Stomach (tissue), 9 donors: Measurements from ENCODE around the gene RNF175. TPM values are rescaled to one million over a fixed set of nuclear protein-coding genes. Genes with fewer than 3 reads are reported as not detected.
A peak's percentile ranks its signal among the peaks of the same experiment; 100 is the strongest.

Source experiments
- DNase-seq, 2 donors: peaks; one replicate each; pipeline versions ENCODE4 v3.0.0 to v3.0.0-alpha.2; 2013 to 2019
- H3K27ac ChIP-seq, 5 donors: fragments of 200-600 bp in 4 of 5; sonication (generic) in 4 of 5; one replicate each; pipeline ENCODE4 v1.5.1; 2013 to 2019; ENCODE audit warnings: mild to moderate bottlenecking in 1 of 5, moderate library complexity in 1 of 5
- H3K27me3 ChIP-seq, 3 donors: fragments of 200-600 bp; sonication (generic); one replicate each; pipeline ENCODE4 v1.5.1; 2017 to 2019; ENCODE audit warnings: mixed run types in 1 of 3
- H3K36me3 ChIP-seq, 4 donors: fragments of 200-600 bp; sonication (generic); 1 replicate in 3 of 4; 2 replicates in 1 of 4; pipeline ENCODE4 v1.5.1; 2016 to 2019
- H3K4me1 ChIP-seq, 4 donors: fragments of 200-600 bp; sonication (generic); one replicate each; pipeline ENCODE4 v1.5.1; 2016 to 2019
- H3K4me3 ChIP-seq, 4 donors: fragments of 200-600 bp; sonication (generic) in 3 of 4; one replicate each; pipeline ENCODE4 v1.5.1; 2016 to 2019; ENCODE audit warnings: mild to moderate bottlenecking in 1 of 4
- H3K9me3 ChIP-seq, 4 donors: fragments of 200-600 bp; sonication (generic); one replicate each; pipeline ENCODE4 v1.5.1; 2016 to 2019
- EP300 ChIP-seq: sonication (generic); formaldehyde crosslinking; IDR thresholded peaks from one replicate; pipeline ENCODE4 v1.6.1; 2017; ENCODE audit warnings: antibody characterized with exemption
- POLR2A ChIP-seq, 4 donors: fragments of 450-650 bp; IDR thresholded peaks; one replicate each; pipeline ENCODE4 v1.6.1; 2016; ENCODE audit warnings: antibody characterized with exemption in 4 of 4, control low read depth in 2 of 4, mild to moderate bottlenecking in 1 of 4, moderate library complexity in 1 of 4
- POLR2AphosphoS5 ChIP-seq, 3 donors: sonication (generic); formaldehyde crosslinking; IDR thresholded peaks; one replicate each; pipeline ENCODE4 v1.6.1; 2016; ENCODE audit warnings: antibody characterized with exemption in 3 of 3
- WGBS, 5 donors: extraction: QIAGEN DNeasy Blood & Tissue Kit in 3 of 5; methylation state at CpG; one replicate each; pipeline versions ENCODE4 v1.1.5 to v1.1.7; 2013 to 2018; 5-methylcytosine and 5-hydroxymethylcytosine counted together
- intact Hi-C: fragments of 100-400 bp; cut with DNase I; formaldehyde crosslinking; loops from one replicate; pipeline ENCODE4 v1.15.1; 2023; ENCODE audit warnings: low total_unique reads
- polyA plus RNA-seq, 3 donors: library from polyadenylated mRNA; stranded (reverse); fragments of 200-250 nt; gene quantifications; one replicate each; pipeline ENCODE4 v1.2.3, GENCODE V29; 2013
- total RNA-seq, 5 donors: library from RNA; depleted of rRNA; stranded (reverse); fragments of >200 nt; gene quantifications; one replicate each; pipeline versions ENCODE4 v1.1.0 to v1.2.3, GENCODE V29; 2014 to 2016
- TF ChIP-seq, protein P1 (sequence below), 7 experiments: fragments of 450-650 bp in 4 of 7; fragments of 200-600 bp in 3 of 7; sonication (generic) in 3 of 7; IDR thresholded peaks; one replicate each; pipeline ENCODE4 v1.5.1; 2016 to 2019; ENCODE audit warnings: antibody characterized with exemption in 7 of 7, control low read depth in 2 of 7, mild to moderate bottlenecking in 1 of 7
- donor health status: healthy with polysubstance abuse.
- donor health status: Bipolar disorder and iron deficiency.
- donor health status: healthy.

RNF175 gene
- total and polyA plus RNA-seq, 8 donors: 1.3 TPM; not detected in 7

DNA sequence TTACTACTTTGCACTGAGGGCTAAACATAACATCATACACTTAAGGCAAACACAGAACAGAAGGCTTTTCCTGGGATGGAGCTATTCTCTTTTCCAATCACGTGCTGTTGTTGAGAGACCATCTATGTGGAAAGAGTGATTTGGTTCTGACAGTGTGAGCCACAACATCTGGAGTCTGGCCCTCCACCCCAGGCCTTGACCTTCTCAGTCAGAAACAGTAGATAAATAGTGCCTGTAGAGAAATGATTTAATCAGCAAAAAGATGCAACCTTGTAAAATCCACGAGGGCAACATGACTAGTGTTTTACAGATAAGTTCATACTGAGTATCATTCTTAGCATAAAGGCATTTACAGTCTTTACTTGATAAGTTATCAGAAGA, 39.9 kb upstream of the RNF175 start:
- no peak overlapping the region for H3K4me3 ChIP-seq
- 18 to 45% (median 33%) methylated on average over 2 of the region's 2 CpGs for WGBS, 5 donors
- peak in 1 of 2 donors; percentile 26 for DNase-seq

DNA sequence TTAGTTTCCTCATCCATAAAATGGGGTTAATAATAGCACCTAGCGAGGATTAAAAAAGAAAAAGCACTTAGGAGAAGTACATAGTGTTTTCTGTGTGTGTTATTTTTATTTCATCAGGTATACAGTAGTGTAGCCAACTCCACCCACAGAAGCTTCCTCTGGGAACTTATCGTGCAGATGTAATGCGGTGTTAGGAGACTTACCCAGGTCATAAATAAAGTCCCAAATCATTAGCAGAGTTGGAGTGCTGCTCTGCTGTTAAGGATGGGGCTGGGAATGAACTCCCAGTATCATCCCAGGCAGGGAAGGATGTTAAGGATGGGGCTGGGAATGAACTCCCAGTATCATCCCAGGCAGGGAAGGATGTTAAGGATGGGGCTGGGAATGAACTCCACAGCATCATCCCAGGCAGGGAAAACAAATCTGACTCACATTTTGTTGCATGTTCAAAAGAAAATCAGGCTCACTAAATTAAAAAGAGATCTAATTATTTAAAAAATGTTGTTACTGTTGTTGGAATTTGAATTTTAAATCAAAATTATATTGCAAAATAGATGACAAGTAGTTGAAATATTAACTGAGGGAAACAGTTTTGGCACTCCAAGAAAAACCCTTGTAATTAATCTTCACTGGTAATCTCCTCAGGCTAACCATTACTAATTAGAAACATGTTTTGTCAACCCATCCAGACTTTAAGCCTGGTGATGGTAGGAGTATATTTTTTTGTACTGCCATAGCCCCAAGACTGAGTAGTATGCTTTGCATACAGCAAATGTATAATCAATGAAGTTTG, 39.3 kb upstream of the RNF175 start:
- no peaks in the 10 kb centered on the region for H3K4me1 ChIP-seq
- 73 to 82% (median 77%) methylated on average over 3 of the region's 3 CpGs for WGBS, 5 donors
- TF ChIP-seq EP300 (no peak), POLR2A (IDR thresholded peaks at IDR 0.05) (no peak), POLR2AphosphoS5 (IDR thresholded peaks at IDR 0.05) (no peak)
- TF ChIP-seq, protein P1, sequence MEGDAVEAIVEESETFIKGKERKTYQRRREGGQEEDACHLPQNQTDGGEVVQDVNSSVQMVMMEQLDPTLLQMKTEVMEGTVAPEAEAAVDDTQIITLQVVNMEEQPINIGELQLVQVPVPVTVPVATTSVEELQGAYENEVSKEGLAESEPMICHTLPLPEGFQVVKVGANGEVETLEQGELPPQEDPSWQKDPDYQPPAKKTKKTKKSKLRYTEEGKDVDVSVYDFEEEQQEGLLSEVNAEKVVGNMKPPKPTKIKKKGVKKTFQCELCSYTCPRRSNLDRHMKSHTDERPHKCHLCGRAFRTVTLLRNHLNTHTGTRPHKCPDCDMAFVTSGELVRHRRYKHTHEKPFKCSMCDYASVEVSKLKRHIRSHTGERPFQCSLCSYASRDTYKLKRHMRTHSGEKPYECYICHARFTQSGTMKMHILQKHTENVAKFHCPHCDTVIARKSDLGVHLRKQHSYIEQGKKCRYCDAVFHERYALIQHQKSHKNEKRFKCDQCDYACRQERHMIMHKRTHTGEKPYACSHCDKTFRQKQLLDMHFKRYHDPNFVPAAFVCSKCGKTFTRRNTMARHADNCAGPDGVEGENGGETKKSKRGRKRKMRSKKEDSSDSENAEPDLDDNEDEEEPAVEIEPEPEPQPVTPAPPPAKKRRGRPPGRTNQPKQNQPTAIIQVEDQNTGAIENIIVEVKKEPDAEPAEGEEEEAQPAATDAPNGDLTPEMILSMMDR (IDR thresholded peaks at IDR 0.05): no peak
- intact Hi-C loops: no loop called here
- H3K36me3 ChIP-seq: no peaks in the 10 kb centered on the region
- H3K27me3 ChIP-seq: peaks cover 0 to 45% (median 4%) of the 10 kb centered on the region in 3 donors
- no peak overlapping the region for H3K27ac ChIP-seq
- no peaks in the 10 kb centered on the region for H3K9me3 ChIP-seq
- DNase-seq: no peak
- H3K4me3 ChIP-seq: no peak overlapping the region

More for the DNA sequence above, 39.9 kb upstream of the RNF175 start:
- no peaks in the 10 kb centered on the region for H3K9me3 ChIP-seq
- H3K27me3 ChIP-seq: peaks cover 0 to 39% (median 4%) of the 10 kb centered on the region in 3 donors
- H3K4me1 ChIP-seq: no peaks in the 10 kb centered on the region
- intact Hi-C loops: no loop called here
- TF ChIP-seq, protein P1 (IDR thresholded peaks at IDR 0.05): no peak
- TF ChIP-seq POLR2A (IDR thresholded peaks at IDR 0.05): no peak
- no peak for TF ChIP-seq EP300
- TF ChIP-seq POLR2AphosphoS5 (IDR thresholded peaks at IDR 0.05): no peak
- no peaks in the 10 kb centered on the region for H3K36me3 ChIP-seq
- no peak overlapping the region for H3K27ac ChIP-seq

DNA sequence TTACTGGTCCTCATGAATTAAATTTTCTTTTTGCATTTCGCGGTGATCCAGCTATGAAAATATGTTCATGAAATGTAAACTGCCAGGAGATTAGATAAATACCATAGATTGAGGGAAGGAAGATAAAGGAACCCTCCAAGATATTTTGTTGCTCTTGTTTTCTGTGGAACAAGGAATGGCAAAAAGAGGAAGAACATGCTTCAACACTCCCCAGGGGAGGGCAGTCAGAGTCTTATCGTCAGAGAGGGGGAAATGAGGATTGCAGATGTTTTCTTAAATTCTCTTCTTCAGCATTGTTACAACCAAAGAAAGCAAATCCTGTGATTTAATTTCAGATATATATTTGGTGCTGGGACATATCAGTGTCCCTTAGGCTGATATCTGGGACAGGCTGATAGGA, 38.6 kb upstream of the RNF175 start:
- Histone ChIP-seq H3K4me3 (no peak overlapping the region), H3K9me3 (no peaks in the 10 kb centered on the region), H3K4me1 (no peaks in the 10 kb centered on the region), H3K36me3 (no peaks in the 10 kb centered on the region), H3K27ac (no peak overlapping the region), H3K27me3 (peaks cover 0 to 51% (median 9%) of the 10 kb centered on the region in 3 donors)
- intact Hi-C loops: no loop called here
- peak in 1 of 2 donors; percentile 29 for DNase-seq
- TF ChIP-seq, protein P1 (IDR thresholded peaks at IDR 0.05): no peak
- no peak for TF ChIP-seq EP300
- no peak for TF ChIP-seq POLR2AphosphoS5 (IDR thresholded peaks at IDR 0.05)
- no peak for TF ChIP-seq POLR2A (IDR thresholded peaks at IDR 0.05)
- 31 to 46% (median 41%) methylated on average over 3 of the region's 3 CpGs for WGBS, 5 donors

DNA sequence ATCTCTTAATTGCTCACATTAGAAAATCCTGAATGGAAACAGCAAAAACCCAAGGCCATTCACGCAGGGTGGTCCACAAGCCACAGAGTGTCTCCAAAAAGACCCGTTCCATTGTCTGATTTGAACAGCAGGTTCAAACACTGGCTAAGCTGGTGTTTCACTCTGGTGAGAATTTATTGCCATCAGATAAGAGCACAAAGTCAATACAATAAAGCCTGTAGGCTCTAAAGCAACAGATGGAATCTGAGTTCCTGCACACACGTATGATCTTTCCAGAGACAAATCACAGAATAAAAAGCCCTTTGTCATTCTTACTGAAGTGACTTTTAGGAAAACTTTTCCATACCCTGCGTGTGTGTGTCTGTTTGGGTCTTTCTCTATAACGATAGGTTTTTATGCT, 34.2 kb upstream of the RNF175 start:
- Histone ChIP-seq H3K9me3 (no peaks in the 10 kb centered on the region), H3K36me3 (no peaks in the 10 kb centered on the region), H3K4me1 (peaks cover 22 to 40% (median 32%) of the 10 kb centered on the region in 4 donors), H3K4me3 (no peak overlapping the region), H3K27me3 (peaks cover 14 to 93% (median 50%) of the 10 kb centered on the region in 3 donors), H3K27ac (no peak overlapping the region)
- intact Hi-C loops: no loop called here
- DNase-seq: no peak
- whole genome bisulfite sequencing, 5 donors: 43 to 57% (median 52%) methylated on average over 5 of the region's 5 CpGs
- TF ChIP-seq POLR2AphosphoS5 (IDR thresholded peaks at IDR 0.05) (no peak), EP300 (no peak), POLR2A (IDR thresholded peaks at IDR 0.05) (no peak)
- TF ChIP-seq, protein P1 (IDR thresholded peaks at IDR 0.05): no peak
